Stimulated activated CD8-positive, alpha-beta memory T cell treated with anti-CD3 and anti-CD28 coated beads, Interleukin-2, amount 100 ng/mL, for 1 hour (primary cell): Measurements from ENCODE around the gene GALR2.
"Not testable (repeated sequence)": the region's sequence is repeated elsewhere in the genome, so short reads cannot be mapped to it uniquely, and the experiment has no call there.

ENCODE experiments used
- DNase-seq, 2 donors: peaks; one replicate each; pipeline ENCODE4 v3.0.0-alpha.2; 2020; ENCODE audit warnings: low read depth in 2 of 2

GALR2 gene, protein sequence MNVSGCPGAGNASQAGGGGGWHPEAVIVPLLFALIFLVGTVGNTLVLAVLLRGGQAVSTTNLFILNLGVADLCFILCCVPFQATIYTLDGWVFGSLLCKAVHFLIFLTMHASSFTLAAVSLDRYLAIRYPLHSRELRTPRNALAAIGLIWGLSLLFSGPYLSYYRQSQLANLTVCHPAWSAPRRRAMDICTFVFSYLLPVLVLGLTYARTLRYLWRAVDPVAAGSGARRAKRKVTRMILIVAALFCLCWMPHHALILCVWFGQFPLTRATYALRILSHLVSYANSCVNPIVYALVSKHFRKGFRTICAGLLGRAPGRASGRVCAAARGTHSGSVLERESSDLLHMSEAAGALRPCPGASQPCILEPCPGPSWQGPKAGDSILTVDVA

DNA sequence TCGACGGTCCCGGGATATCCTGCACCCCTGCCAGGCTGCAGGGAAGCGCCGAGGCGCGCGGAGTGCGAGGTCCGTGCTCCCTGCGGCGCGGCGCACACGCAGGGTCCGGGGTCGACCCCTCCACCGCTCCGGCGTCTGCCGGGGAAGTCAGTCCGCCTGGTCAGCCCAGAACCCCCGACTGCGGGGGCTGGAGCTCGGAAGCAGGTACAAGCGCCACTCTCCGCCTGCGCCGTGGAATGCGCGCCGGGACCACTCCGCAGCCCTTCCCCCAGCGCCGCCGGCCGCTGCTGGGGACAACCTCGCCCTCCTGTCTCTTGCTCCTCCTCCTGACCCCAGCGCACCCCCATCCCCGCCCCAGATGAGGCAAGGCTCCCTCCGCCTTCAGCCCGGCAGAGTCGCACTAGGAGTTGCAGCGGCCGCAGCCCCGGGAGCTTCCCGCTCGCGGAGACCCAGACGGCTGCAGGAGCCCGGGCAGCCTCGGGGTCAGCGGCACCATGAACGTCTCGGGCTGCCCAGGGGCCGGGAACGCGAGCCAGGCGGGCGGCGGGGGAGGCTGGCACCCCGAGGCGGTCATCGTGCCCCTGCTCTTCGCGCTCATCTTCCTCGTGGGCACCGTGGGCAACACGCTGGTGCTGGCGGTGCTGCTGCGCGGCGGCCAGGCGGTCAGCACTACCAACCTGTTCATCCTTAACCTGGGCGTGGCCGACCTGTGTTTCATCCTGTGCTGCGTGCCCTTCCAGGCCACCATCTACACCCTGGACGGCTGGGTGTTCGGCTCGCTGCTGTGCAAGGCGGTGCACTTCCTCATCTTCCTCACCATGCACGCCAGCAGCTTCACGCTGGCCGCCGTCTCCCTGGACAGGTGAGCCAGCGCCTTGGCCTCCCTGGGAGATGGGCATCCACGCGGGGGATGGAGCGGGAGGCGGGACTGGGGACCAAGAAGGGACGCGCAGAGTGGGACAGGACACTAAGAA is at the start of gene GALR2:
GALR2 (plus strand) TSS at position 392 of the 974 bp plus-strand sequence; CDS start at position 495, 103 bp downstream.
- no peak for DNase-seq

DNA sequence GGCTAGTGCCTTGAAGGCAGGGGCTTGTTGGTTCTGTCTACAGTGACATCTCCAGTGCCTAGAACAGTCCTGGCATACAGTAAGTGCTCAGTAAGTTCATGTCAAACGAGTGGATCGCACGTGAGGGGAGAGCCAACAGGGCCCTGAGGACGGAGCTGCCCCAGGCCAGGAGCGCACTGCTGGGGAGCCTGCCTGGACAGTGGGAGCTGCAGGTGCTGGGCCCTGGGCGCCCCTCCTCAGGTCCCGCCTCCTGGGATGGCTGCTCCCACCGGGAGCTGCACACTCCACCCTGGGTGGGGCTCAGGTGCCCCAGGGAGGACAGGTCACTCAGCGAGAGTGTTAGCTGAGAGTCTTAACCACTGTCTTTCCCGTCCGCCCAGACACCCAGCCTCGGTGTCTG is 49.3 kb upstream of the GALR2 start:
- DNase-seq = no peak

DNA sequence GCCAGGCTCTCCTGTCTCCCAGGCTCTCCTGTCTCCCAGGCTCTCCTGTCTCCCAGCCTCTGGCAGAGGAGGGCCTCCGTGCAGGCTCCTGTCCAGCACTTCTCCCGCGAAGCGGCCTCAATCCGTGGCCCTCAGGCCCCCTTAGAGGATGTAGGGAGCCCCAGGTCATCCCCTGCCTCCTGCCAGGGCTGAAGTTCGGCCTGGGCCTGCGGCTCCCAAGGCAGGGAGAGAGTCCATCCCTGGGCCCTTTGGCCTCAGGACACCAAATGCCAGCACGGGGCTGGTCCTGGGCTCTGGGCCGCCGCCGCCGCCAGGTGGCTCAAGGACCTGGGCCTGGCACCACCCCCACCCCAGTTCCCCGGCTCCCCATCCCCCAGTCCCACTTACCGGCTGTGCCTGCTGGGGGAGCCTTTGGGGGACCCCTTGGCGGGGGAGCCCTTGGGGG is 47.8 kb upstream of the GALR2 start:
- no peak for DNase-seq

DNA sequence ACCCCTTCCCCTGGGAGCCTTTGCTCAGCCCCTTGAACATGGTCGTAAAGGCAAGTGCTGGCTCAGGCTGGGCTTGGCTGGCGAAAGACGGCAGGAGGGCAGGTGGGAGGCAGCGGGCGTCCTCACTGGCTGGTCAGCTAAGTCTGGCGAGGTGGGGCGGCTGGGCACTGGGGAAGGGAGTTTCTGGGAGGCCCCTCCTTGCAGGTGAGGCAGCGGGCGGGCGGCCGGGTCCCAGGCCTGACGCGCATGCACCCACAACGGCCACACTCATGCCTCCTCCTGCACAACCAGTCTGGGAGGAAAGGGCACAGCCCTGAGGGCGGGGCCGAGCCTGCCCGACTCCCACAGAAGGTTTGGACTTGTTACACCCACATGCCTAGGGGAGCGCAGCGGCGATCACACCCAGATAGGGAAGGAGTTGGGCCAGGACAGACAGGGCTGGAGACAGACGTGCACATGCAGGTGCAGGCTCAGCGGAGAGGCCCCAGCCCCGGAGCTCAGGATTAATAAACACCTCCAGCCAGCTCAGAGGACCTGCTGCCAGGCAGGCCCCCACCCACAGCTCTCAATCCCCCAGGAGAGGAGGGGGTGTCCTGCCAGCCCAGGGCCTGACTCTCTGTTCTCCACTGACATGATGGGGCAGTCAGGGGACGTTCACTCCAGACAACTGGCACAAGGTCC is 47.3 kb upstream of the GALR2 start, which contains the start of gene EVPL:
EVPL (minus strand) TSS at position 148 of the 681 bp plus-strand sequence; CDS start at position 40, 108 bp downstream.
- DNase-seq = no peak

DNA sequence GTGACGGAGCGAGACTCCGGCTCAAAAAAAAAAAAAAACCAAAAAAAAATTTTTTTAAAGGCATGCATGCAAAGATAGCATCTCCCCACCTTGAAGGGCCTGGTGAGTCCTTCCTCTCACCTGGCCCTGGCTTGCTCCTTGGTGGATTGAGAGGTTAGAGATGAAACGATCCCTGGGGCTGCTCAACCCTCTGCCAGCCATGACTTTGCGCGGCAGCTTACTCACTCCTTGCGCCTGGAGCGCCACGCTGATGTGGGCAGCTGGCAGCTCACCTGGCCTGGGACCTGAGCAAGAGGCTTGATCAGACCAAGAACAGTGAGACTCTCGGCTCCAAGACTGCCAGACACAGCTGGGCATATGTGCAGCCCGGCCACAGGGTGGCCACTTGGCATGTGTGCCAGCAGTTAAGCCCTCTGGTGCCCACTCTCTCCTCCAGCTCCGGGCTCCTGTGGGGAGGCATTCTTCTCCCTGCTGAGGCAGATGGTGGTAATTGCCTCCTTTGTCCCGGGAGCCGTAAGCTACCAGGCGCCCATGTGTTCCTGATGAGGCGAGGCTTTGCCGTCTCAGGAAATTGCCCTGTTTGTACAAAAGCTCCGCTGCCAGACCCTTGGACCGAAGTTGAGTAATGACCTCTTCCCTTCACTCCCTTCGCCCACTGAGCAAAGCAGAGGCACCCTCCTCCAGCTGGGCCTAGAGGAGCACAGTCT is 42.4 kb upstream of the GALR2 start:
- no peak for DNase-seq

DNA sequence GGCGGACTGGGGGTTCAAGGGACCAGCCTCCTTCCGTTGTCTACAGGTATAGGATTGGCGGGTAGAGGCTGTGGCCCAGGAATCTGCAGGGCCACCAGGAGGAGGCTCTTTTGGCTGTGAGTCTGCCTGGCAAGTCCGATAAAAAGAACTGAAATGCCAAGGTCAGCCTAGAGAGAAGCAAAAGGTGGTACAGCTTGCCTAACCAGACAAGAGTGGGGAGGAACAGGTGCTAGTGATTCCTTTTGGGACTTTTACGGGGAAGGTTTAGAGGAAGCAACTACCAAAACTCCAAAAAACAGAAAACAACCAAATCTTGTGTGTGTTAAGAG is 41.8 kb upstream of the GALR2 start:
- no peak for DNase-seq

DNA sequence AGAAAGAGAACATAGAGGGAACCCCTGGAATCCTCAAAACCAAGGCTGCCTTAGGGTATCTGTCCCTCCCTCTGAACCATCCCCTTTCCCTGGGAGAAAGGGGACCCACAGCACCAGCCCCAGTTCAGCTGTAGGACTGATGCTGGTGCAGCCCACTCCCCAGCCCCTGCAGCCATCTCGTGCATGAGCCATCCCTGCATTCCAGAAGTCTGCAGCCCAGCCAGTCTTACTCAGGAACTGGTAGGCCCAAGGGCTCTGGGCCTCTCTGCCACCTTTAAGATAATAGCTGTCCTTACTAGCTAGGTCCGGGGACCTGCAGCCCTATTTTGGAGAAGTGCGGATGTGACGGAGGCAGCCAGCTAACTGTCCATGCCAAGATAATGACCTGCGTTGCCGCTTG is 41.4 kb upstream of the GALR2 start:
- no peak for DNase-seq

DNA sequence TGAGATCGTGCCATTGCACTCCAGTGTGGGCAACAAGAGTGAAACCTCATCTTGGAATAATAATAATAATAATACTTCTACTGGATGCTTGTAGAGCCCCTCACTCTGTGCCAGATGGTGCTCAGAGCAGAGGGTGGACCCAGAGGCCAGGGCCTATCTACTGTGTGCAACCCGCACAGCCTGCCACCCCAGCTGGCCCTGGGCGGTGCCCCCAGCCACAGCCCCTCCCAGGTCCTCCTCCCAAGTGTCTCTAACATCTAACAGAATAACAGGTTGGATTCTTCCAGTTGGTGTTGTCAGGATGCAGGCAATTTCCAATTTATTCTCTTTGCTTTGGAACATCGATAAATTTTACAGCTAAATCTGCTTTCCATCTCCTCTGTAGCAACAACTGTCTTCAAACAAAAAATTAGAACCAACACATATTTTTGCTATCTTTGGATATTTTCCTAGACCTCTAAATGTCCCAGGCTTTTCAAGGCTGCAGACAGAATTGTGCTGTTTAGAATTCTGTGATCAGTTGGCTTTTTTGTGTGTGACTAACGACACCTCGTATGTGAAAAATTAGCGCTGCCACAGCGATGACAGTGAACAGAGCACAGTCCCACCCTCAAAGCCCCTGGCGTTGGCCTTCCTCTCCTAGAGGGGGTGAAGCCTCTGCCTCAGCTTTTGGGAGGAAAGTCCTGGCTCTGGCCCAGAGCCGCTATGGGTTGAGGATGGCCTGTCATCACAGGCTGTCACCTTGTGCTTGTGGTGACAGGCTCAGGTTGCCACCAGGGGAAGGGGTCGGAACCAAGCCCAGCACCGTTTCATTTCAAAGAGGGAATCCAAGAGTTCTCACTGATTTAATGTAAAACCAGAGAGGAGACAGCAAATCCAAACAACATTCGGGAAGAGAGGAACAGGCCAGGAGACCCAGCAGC is 39.9 kb upstream of the GALR2 start:
- DNase-seq = no peak

DNA sequence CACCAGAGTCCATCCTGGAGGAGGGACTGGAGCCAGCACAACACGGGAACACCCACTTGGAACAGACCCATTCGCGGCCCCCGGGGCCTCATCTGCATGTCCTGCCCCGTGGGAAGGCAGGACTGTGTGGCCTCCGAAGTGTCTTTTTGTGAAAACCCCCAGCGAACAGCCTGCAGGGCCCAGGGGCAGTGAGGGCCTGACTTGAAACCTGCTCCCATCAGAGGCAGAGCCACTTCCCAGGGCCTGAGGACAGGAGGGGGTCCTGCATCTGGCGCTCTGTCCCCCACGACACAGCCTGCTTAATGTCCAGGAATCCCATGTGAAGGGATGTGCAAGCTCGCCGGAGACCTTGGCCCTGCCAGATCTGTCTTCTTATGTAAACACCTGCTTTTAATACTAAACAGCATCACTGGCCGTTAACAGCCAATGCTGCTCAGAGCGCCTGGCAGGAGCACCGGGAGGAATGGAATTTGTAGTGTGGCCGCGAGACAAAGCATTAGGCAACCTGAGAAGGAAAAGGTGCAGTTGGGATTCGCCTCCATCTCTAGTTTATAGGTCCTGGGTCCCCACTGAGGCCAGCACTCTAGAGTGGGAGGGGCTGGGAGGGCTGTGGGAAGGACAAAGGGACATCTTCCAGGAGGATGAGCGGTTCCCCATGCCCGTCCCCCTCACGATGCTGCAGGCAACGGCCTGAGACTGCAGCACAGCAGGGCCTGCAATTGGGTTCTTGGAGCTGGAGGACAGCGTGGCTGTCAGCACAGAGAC is 37.9 kb upstream of the GALR2 start:
- DNase-seq = no peak

DNA sequence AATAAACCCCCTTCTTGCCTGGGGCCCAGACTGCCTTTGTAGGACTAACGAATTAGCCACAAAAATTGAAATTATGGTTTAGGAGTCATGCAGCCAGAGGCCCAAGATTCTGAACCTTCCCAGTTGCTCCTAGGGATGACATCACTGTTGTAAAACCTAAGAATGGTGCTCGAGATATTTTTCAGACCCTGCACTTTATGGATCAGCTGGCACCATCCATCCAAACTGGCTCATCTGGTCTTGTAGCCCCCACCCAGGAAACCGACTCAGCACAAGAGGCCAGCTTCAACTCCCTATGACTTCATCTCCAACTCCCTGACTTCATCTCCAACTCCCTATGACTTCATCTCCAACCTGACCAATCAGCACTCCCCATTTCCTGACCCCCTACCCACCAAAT is 36.5 kb upstream of the GALR2 start:
- DNase-seq = no peak

DNA sequence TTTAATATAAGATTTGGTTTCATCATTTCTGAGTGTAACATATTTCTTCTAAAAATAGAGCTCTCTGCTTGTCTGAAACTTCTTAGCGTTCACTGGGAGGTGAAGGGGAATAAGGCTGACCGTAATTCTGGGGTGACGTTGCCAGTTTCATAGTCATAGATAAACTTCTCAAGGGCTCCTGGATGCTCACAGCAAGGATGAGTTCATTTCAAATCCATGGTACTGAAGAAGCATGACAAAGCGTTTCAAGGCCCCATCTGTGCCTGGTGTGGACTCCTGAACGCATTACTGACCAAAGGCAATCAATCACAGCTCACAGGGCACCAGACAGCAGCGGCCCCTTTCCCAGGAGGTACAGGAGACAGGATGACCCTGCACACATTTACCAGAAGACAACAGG is 35.5 kb upstream of the GALR2 start:
- DNase-seq = no peak

DNA sequence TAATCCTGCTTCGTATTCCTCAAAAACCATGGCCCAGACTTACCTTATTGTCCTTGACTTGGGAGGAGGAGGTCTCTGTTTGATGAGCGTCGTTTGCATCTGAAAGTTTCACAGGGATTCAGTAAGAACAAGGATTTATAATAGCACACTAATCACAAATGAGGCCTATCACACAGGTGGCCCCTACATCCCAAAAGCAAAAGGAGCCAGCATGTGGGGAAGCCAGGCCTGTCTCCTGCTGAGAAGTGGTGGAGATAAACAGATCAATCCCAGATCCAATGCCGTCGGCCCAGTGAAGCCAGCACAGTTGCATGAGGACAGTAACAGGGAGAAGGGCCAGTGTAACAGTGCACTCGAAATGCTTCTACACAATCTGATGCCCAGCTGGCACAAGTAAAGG is 34.2 kb upstream of the GALR2 start:
- DNase-seq = no peak

DNA sequence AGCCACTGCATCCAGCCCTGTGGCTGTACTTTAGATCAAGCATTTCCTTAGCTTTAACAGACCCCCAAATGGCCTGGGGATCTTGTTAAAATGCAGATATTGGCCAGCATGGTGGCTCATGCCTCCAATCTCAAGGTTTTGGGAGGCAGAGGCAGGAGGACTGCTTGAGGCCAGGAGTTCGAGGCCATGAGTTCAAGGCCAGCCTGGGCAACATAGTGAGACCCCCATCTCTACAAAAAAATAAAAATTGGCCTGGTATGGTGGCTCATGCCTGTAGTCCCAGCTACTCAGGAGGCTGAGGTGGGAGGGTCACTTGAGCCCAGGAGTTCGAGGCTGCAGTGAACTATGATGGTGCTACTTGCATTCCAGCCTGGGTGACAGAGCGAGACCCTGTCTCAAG is 31.7 kb upstream of the GALR2 start:
- DNase-seq = not testable (repeated sequence)

DNA sequence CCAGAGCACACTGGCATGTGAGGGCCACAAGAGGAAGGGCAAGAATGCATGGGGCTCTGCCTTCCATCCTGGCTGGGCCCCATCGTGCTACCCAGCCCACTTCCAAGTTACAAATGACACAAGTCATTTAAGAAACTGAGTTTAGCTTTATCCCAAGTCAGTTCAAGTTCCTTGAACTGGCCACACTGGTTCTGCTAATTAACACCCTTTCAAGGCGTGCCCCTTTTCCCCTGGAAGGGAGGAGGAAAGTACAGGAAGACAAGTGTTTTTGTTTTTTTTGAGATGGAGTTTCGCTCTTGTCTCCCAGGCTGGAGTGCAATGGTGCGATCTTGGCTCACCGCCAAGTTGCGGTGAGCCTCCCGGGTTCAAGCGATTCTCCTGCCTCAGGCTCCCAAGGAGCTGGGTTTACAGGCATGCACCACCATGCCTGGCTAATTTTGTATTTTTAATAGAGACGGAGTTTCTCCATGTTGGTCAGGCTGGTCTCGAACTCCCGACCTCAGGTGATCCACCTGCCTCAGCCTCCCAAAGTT is 30.0 kb upstream of the GALR2 start:
- not testable (repeated sequence) for DNase-seq

DNA sequence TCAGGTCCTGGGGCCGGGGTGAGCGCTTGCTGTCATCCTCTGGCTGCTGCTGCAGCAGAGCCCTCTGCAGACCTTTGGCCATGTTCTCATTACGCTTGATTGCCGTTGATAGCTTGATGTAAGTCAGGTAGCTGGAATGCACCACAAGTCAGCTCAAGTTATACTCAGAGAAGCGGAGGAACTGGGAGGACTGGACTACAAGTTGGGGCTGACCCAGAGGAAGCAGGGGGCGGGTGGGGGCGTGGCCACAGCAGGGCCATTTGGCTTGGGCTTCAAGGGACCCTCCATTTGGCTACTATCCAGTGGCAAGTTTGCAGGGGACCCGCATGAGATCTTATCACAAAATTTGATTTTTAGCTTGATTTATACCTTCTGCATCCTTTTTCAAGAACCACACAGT is 28.5 kb upstream of the GALR2 start:
- DNase-seq = no peak

DNA sequence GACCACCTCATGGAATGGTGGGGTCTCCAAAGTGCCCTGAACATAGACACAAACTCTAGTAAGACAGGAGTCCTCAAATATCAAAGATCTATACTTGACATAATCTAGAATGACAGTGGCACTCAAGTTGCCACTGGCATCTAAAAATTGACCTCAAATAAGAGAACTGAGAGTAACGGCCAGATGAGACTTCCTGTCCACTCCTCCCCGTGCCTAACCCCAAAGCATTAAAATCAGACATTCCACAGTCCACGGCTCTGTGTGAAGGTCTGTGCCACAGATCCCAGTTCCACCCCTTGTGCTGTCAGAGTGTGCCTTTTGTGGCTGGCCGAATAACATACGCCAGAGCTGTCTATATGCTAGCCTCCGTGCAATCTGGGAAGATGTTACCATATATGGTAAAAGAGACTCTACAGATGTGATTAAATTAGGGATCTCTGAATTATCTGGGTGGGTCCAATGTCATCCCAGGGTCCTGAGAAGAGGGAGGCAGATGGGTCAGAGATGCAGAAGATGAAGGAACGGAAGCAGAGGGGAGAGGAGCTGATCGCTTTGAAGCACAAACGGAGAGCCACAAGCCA is 26.5 kb upstream of the GALR2 start:
- no peak for DNase-seq

DNA sequence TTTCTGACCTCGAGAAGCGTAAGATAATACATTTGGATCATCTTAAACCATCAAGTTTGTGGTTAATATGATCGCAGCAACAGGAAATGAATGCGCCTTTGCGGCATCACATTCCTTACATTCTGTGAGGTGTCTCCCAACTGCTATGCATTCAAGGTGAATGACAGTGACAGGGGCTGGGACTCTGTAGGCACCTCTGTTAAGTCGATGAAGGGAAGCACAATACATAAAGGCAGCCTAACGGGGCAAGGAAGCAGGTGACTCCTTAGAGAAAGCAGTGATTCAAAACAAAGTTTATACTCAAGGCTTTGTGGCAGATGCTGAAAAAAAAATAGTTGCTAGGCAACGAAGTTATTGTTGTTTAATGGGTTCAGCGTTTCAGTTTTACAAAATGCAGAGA is 25.9 kb upstream of the GALR2 start:
- DNase-seq = no peak

DNA sequence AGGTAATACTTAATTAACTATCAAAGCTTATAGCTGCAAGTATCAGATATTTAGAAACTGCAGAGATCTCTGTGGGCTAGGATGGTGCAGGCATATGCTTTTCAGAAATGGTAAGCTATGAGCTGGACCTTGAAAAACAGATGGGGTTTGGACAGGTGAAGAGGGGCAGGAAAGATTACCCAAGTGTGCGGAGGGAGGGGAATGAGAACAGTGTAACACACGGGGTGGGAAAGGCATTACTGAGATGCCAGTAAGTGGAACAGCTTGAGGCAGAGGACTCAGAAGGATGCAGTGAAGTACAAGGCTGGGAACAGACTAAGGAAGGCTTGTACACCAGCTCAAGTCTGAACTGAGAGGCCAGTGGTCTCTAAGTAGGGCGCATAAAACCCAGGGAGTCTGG is 25.3 kb upstream of the GALR2 start:
- DNase-seq = no peak
